HepG2 (cell line): Measurements from ENCODE around the gene MAP2K6. TPM values are rescaled to one million over a fixed set of nuclear protein-coding genes. Genes with fewer than 3 reads are reported as not detected.

ENCODE experiments used
- BCL6 ChIP-seq: IDR thresholded peaks from 2 replicates; pipeline ENCODE4 v1.6.1; 2016; ENCODE audit warnings: missing genetic modification reagents, missing compliant biosample characterization
- CEBPB ChIP-seq: IDR thresholded peaks from 2 replicates; pipeline ENCODE4 v1.6.1; 2011; ENCODE audit warnings: low read depth, low read length, improper control_type of control experiment, borderline replicate concordance
- EED ChIP-seq: sonication (generic); formaldehyde crosslinking; IDR thresholded peaks from 2 replicates; pipeline ENCODE4 v1.5.0; 2020; ENCODE audit warnings: mild to moderate bottlenecking, missing genetic modification reagents
- ELF3 ChIP-seq: IDR thresholded peaks from 2 replicates; pipeline ENCODE4 v1.6.1; 2016; ENCODE audit warnings: missing genetic modification reagents, missing compliant biosample characterization
- ERF ChIP-seq: IDR thresholded peaks from 2 replicates; pipeline ENCODE4 v1.6.1; 2018; ENCODE audit warnings: missing biosample characterization, missing genetic modification reagents
- HMG20A ChIP-seq: IDR thresholded peaks from 2 replicates; pipeline ENCODE4 v1.6.1; 2016; ENCODE audit warnings: borderline replicate concordance
- MEF2D ChIP-seq: sonication (generic); formaldehyde crosslinking; IDR thresholded peaks from 2 replicates; pipeline ENCODE4 v1.5.1; 2020; ENCODE audit warnings: mild to moderate bottlenecking, missing genetic modification reagents
- RAD21 ChIP-seq: fragments of 450-650 bp; formaldehyde crosslinking; IDR thresholded peaks from 2 replicates; pipeline ENCODE4 v1.5.0; 2020; ENCODE audit warnings: mild to moderate bottlenecking
- SMAD1 ChIP-seq: sonication (generic); formaldehyde crosslinking; IDR thresholded peaks from 2 replicates; pipeline ENCODE4 v1.4.0; 2020; ENCODE audit warnings: missing genetic modification reagents, low read depth, mild to moderate bottlenecking, borderline replicate concordance
- THAP11 ChIP-seq: IDR thresholded peaks from 2 replicates; pipeline ENCODE4 v1.6.1; 2016; ENCODE audit warnings: missing biosample characterization, missing genetic modification reagents
- TMF1 ChIP-seq: sonication (generic); formaldehyde crosslinking; IDR thresholded peaks from 2 replicates; pipeline ENCODE4 v1.8.1; 2022; ENCODE audit warnings: low read depth, missing genetic modification reagents
- ZFX ChIP-seq: sonication (generic); formaldehyde crosslinking; IDR thresholded peaks from 2 replicates; pipeline ENCODE4 v1.4.0; 2020; ENCODE audit warnings: mild to moderate bottlenecking, low read depth, missing genetic modification reagents, moderate library complexity
- ZNF24 ChIP-seq: fragments of 450-650 bp; IDR thresholded peaks from 2 replicates; pipeline ENCODE4 v1.6.1; 2017; ENCODE audit warnings: antibody characterized with exemption, mild to moderate bottlenecking
- ZNF274 ChIP-seq: sonication (generic); formaldehyde crosslinking; IDR thresholded peaks from 2 replicates; pipeline ENCODE4 v1.5.1; 2020; ENCODE audit warnings: mild to moderate bottlenecking, missing genetic modification reagents
- ZNF713 ChIP-seq: sonication (generic); formaldehyde crosslinking; IDR thresholded peaks from 2 replicates; pipeline ENCODE4 v1.4.0; 2020; ENCODE audit warnings: mild to moderate bottlenecking, missing genetic modification reagents
- ZNF841 ChIP-seq: sonication (generic); formaldehyde crosslinking; IDR thresholded peaks from 2 replicates; pipeline ENCODE4 v1.8.1; 2023; ENCODE audit warnings: missing genetic modification reagents, borderline replicate concordance
- ZSCAN29 ChIP-seq: sonication (generic); formaldehyde crosslinking; conservative IDR thresholded peaks from 2 replicates; pipeline ENCODE4 v1.4.0; 2020; ENCODE audit warnings: mild to moderate bottlenecking, missing genetic modification reagents
- polyA plus RNA-seq, 8 experiments: library from polyadenylated mRNA; depleted of rRNA in 3 of 8; stranded (reverse) in 7 of 8; unstranded in 1 of 8; fragments of >200 nt; fragmentation: Illumina TruSeq in 4 of 8; extraction: Trizol in 4 of 8; gene quantifications; 2 replicates each; pipeline versions ENCODE4 v1.2.1 to v1.2.3, GENCODE V29; 2011 to 2016; ENCODE audit warnings: low read depth in 4 of 8, missing spikeins in 1 of 8, mixed read lengths in 1 of 8; ENCODE audit not compliant: insufficient read depth in 1 of 8
- total RNA-seq, 5 experiments: library from RNA; depleted of rRNA; stranded (reverse); fragments of >200 nt; fragmentation: Illumina TruSeq; extraction: Trizol; gene quantifications; 2 replicates each; pipeline ENCODE4 v1.2.3, GENCODE V29; 2016; ENCODE audit warnings: low read depth in 1 of 5
- TF ChIP-seq, protein P1 (sequence below): sonication (generic); formaldehyde crosslinking; IDR thresholded peaks from 2 replicates; pipeline ENCODE4 v1.4.0; 2020; ENCODE audit warnings: missing genetic modification reagents
- TF ChIP-seq, protein P2 (sequence below): sonication (generic); formaldehyde crosslinking; IDR thresholded peaks from 2 replicates; pipeline ENCODE4 v1.5.1; 2020; ENCODE audit warnings: missing genetic modification reagents, mild to moderate bottlenecking, borderline replicate concordance
- TF ChIP-seq, protein P3 (sequence below): sonication (generic); formaldehyde crosslinking; IDR thresholded peaks from 2 replicates; pipeline ENCODE4 v1.4.0; 2020; ENCODE audit warnings: missing genetic modification reagents
- TF ChIP-seq, protein P4 (sequence below), 2 experiments: fragments of 450-650 bp in 1 of 2; sonication (generic) in 1 of 2; formaldehyde crosslinking; IDR thresholded peaks; 2 replicates each; pipeline versions ENCODE4 v1.5.0 to v1.8.0; 2020 to 2022; ENCODE audit warnings: mild to moderate bottlenecking in 1 of 2, missing genetic modification reagents in 1 of 2

The MAP2K6 gene
- total and polyA plus RNA-seq, 2 of the 13 experiments (the other 11 are each of a cell fraction or from before 2014, with no cell fraction given), result 5.1 to 33.6 TPM

DNA sequence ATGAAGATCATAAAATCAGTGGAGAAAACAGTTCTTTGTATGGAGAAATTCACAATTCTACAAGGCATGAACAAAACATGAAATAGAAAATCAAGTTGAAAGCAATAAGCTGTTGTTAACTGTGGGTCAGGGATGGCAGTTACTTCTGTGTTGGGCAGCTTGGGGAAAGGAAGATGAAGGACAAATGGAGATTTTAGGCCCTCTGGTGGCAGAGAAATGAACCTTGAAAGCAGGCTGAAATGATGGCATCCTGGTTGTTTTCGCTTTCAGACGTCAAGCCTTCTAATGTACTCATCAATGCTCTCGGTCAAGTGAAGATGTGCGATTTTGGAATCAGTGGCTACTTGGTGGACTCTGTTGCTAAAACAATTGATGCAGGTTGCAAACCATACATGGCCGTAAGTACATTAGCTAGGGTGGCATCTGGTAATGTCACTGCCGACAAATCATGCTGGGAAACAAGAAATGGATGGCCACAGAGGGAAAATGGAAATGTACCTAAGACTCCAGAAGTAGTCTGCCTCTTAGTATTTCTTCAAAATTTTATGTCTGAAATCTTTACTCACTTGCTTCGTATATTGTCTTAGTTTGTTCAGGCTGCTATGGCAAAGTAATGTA is 108.9 kb downstream of the MAP2K6 start (continued):
- TF ChIP-seq, protein P1, sequence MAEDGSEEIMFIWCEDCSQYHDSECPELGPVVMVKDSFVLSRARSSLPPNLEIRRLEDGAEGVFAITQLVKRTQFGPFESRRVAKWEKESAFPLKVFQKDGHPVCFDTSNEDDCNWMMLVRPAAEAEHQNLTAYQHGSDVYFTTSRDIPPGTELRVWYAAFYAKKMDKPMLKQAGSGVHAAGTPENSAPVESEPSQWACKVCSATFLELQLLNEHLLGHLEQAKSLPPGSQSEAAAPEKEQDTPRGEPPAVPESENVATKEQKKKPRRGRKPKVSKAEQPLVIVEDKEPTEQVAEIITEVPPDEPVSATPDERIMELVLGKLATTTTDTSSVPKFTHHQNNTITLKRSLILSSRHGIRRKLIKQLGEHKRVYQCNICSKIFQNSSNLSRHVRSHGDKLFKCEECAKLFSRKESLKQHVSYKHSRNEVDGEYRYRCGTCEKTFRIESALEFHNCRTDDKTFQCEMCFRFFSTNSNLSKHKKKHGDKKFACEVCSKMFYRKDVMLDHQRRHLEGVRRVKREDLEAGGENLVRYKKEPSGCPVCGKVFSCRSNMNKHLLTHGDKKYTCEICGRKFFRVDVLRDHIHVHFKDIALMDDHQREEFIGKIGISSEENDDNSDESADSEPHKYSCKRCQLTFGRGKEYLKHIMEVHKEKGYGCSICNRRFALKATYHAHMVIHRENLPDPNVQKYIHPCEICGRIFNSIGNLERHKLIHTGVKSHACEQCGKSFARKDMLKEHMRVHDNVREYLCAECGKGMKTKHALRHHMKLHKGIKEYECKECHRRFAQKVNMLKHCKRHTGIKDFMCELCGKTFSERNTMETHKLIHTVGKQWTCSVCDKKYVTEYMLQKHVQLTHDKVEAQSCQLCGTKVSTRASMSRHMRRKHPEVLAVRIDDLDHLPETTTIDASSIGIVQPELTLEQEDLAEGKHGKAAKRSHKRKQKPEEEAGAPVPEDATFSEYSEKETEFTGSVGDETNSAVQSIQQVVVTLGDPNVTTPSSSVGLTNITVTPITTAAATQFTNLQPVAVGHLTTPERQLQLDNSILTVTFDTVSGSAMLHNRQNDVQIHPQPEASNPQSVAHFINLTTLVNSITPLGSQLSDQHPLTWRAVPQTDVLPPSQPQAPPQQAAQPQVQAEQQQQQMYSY (CRISPR knock-in tag), result no peak
- TF ChIP-seq RAD21 (CRISPR knock-in tag) (peak; percentile 66; the same call in 1 of the 2 replicates), ELF3 (CRISPR knock-in tag) (0 out of 2 replicates have a peak, but pooled peaks have one; percentile 31), ERF (CRISPR knock-in tag) (0 out of 2 replicates have a peak, but pooled peaks have one; percentile 45), SMAD1 (CRISPR knock-in tag) (no peak), ZNF841 (CRISPR knock-in tag) (no peak), ZSCAN29 (CRISPR knock-in tag) (no peak), CEBPB (peak; percentile 64; the same call in 1 of the 2 replicates), HMG20A (CRISPR knock-in tag) (no peak), ZNF24 (no peak), EED (CRISPR knock-in tag) (no peak), THAP11 (CRISPR knock-in tag) (peak; percentile 59), BCL6 (CRISPR knock-in tag) (no peak), TMF1 (CRISPR knock-in tag) (no peak), ZNF713 (CRISPR knock-in tag) (no peak), MEF2D (CRISPR knock-in tag) (no peak), ZNF274 (no peak), ZFX (CRISPR knock-in tag) (no peak)
- TF ChIP-seq, protein P2, sequence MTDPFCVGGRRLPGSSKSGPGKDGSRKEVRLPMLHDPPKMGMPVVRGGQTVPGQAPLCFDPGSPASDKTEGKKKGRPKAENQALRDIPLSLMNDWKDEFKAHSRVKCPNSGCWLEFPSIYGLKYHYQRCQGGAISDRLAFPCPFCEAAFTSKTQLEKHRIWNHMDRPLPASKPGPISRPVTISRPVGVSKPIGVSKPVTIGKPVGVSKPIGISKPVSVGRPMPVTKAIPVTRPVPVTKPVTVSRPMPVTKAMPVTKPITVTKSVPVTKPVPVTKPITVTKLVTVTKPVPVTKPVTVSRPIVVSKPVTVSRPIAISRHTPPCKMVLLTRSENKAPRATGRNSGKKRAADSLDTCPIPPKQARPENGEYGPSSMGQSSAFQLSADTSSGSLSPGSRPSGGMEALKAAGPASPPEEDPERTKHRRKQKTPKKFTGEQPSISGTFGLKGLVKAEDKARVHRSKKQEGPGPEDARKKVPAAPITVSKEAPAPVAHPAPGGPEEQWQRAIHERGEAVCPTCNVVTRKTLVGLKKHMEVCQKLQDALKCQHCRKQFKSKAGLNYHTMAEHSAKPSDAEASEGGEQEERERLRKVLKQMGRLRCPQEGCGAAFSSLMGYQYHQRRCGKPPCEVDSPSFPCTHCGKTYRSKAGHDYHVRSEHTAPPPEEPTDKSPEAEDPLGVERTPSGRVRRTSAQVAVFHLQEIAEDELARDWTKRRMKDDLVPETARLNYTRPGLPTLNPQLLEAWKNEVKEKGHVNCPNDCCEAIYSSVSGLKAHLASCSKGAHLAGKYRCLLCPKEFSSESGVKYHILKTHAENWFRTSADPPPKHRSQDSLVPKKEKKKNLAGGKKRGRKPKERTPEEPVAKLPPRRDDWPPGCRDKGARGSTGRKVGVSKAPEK, result no peak
- TF ChIP-seq, protein P3, sequence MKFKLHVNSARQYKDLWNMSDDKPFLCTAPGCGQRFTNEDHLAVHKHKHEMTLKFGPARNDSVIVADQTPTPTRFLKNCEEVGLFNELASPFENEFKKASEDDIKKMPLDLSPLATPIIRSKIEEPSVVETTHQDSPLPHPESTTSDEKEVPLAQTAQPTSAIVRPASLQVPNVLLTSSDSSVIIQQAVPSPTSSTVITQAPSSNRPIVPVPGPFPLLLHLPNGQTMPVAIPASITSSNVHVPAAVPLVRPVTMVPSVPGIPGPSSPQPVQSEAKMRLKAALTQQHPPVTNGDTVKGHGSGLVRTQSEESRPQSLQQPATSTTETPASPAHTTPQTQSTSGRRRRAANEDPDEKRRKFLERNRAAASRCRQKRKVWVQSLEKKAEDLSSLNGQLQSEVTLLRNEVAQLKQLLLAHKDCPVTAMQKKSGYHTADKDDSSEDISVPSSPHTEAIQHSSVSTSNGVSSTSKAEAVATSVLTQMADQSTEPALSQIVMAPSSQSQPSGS (CRISPR knock-in tag), result no peak
- TF ChIP-seq, protein P4, sequence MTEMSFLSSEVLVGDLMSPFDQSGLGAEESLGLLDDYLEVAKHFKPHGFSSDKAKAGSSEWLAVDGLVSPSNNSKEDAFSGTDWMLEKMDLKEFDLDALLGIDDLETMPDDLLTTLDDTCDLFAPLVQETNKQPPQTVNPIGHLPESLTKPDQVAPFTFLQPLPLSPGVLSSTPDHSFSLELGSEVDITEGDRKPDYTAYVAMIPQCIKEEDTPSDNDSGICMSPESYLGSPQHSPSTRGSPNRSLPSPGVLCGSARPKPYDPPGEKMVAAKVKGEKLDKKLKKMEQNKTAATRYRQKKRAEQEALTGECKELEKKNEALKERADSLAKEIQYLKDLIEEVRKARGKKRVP (CRISPR knock-in tag; IDR thresholded peaks at IDR 0.05), result no peak
